ENCODE data around the gene RNF41. TPM values are rescaled to one million over a fixed set of nuclear protein-coding genes. Genes with fewer than 3 reads are reported as not detected.

Gene RNF41
- total RNA-seq, 2 donors from 2014 or later: 66.6 to 76.5 TPM

DNA sequence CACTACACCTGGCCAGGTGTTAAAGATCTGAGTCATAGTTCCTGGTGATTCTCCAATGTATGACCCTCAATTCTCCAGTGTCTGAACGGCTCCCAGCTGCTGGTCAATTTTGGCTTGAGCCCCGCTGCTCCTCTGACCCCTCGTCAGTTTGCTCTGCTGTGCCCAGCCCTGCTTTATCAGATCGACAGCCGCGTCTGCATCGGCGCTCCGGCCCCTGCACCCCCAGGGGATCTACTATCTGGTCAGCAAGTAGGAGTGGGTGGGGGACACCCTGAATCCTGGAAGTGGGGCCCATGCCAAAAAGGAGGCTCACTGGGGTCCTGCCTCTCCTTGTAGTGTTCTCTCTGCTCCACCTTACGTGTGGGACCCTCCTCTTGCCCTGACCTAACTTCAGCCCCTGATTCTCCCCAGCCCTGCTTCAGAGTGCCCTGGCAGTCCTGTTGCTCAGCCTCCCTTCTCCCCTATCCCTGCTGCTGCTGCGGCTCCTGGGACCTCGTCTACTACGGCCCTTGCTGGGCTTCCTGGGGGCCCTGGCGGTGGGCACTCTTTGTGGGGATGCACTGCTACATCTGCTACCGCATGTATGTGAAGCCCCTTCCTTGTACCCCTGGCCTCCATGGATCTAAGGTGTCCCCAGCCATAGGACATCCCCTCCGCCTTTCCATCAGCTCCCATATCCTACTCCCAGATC lies 13.2 kb upstream of the RNF41 start:
- Histone ChIP-seq H3K4me3 (no peak overlapping the region), H3K4me1 (ENCODE audit: control insufficient read depth in 1 of 2, low read depth in 2 of 2) (no peaks in the 10 kb centered on the region), H3K9me3 (no peaks in the 10 kb centered on the region), H3K36me3 (peaks cover 9% of the 10 kb centered on the region), H3K27me3 (replicated peaks; ENCODE audit: insufficient read depth) (no peaks in the 10 kb centered on the region), H3K27ac (no peak overlapping the region)
- TF ChIP-seq, protein P1, sequence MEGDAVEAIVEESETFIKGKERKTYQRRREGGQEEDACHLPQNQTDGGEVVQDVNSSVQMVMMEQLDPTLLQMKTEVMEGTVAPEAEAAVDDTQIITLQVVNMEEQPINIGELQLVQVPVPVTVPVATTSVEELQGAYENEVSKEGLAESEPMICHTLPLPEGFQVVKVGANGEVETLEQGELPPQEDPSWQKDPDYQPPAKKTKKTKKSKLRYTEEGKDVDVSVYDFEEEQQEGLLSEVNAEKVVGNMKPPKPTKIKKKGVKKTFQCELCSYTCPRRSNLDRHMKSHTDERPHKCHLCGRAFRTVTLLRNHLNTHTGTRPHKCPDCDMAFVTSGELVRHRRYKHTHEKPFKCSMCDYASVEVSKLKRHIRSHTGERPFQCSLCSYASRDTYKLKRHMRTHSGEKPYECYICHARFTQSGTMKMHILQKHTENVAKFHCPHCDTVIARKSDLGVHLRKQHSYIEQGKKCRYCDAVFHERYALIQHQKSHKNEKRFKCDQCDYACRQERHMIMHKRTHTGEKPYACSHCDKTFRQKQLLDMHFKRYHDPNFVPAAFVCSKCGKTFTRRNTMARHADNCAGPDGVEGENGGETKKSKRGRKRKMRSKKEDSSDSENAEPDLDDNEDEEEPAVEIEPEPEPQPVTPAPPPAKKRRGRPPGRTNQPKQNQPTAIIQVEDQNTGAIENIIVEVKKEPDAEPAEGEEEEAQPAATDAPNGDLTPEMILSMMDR (IDR thresholded peaks at IDR 0.05): no peak
- no peak for ATAC-seq (ENCODE audit: insufficient number of reproducible peaks, low FRiP score, low read depth)
- DNase-seq (ENCODE audit: low spot score): no peak

DNA sequence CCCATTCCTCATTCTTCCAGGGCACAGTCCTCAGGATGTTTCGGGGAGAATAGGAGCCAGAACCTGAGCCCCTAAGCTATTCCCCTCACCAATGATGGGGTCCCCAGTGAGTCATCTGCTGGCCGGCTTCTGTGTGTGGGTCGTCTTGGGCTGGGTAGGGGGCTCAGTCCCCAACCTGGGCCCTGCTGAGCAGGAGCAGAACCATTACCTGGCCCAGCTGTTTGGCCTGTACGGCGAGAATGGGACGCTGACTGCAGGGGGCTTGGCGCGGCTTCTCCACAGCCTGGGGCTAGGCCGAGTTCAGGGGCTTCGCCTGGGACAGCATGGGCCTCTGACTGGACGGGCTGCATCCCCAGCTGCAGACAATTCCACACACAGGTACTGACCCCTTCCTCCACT lies 9.5 kb upstream of the RNF41 start:
- no peaks in the 10 kb centered on the region for H3K4me1 ChIP-seq (ENCODE audit: control insufficient read depth in 1 of 2, low read depth in 2 of 2)
- no peaks in the 10 kb centered on the region for H3K36me3 ChIP-seq
- H3K4me3 ChIP-seq: no peak overlapping the region
- TF ChIP-seq, protein P1 (IDR thresholded peaks at IDR 0.05): no peak
- no peaks in the 10 kb centered on the region for H3K27me3 ChIP-seq (replicated peaks; ENCODE audit: insufficient read depth)
- H3K27ac ChIP-seq: no peak overlapping the region
- DNase-seq (ENCODE audit: low spot score) (no peak), ATAC-seq (ENCODE audit: insufficient number of reproducible peaks, low FRiP score, low read depth) (no peak)
- no peaks in the 10 kb centered on the region for H3K9me3 ChIP-seq

DNA sequence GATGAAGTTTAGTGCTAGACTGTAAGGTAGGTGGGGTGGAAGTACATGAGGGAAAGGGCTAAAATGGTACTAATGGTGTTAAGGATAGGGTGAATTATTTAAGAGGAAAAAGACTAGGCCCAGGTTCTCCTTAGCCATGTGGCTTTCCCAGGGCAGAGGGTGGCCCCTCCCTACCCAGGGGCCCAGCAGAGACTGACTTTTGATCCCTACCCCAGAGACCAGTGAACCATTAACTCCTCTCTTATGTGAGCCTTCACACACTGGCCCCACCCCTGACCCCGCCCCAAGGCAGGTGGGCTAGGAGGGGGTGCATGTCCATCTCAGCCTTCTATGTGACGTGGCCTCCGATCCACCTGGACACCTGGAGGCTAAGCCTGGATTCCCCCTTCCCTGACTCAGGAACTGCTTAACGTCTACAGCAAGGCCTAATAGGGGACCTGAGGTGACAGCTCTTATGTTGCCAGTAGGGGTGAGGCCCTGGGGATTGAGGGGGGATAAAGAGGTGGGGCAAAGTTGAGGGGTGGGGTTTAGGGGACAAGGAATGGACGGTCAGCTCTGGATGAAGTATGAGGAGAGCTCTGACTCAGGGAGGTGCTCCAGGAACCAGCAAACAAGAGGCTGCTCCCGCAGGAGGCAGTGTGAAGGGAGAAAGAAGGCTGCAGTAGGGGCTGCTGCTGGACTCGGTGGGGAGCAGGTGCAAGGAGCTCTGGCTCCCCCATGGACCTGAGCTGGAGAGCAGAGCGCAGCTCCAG lies 8.9 kb upstream of the RNF41 start:
- no peak overlapping the region for H3K27ac ChIP-seq
- no peak overlapping the region for H3K4me3 ChIP-seq
- no peaks in the 10 kb centered on the region for H3K9me3 ChIP-seq
- no peaks in the 10 kb centered on the region for H3K4me1 ChIP-seq (ENCODE audit: control insufficient read depth in 1 of 2, low read depth in 2 of 2)
- TF ChIP-seq, protein P1 (IDR thresholded peaks at IDR 0.05): no peak
- ATAC-seq (ENCODE audit: insufficient number of reproducible peaks, low FRiP score, low read depth) (no peak), DNase-seq (ENCODE audit: low spot score) (no peak)
- no peaks in the 10 kb centered on the region for H3K27me3 ChIP-seq (replicated peaks; ENCODE audit: insufficient read depth)
- H3K36me3 ChIP-seq: no peaks in the 10 kb centered on the region

DNA sequence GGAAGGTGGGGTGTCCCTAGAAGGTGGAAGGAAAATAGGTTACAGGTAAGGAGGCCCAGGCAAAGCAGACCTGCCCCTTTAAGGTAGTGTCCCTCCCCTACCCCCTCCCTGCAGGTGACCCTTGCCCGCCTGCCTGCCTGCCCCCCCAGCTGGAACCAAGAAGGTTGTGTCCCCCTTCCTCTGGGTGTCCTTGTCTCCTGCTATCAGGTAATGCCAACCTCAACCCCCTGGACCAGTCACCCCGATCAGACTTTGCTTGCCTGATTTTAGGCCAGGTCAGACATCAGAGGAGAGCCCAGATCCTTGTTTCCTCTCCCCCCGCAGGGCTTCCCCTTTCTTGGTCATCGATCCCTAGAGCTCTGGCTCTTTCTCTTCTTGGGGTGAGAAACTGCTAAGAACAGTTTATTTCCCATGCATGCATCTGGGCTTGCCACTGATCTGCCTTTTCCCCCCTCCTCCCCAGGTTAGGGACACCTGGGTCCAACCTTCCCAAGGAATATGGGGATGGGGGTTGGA lies 8.3 kb upstream of the RNF41 start, which contains the start of gene SLC39A5:
SLC39A5 (plus strand) TSS at position 136 of the 516 bp plus-strand sequence. CDS start 1,224 bp downstream, outside the sequence.
- no peak for ATAC-seq (ENCODE audit: insufficient number of reproducible peaks, low FRiP score, low read depth)

DNA sequence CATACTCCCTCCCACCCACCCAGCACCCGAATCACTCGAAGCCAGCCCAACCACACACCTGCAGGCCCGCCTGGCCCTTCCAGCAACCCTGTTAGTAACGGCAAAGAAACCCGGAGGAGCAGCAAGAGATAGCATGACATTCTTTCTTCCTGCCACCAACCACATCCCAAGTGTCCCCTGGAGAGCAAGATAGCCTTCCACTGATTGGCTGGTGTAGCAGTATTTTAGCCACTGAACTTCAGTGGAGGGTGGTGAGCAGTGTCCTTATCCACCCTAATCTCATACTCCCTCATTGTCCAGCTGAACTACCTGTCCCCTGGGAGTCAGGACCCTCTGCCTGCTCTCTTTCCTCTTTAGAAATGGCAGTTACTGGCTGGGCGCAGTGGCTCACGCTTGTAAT lies 7.4 kb upstream of the RNF41 start:
- Histone ChIP-seq H3K27ac (no peak overlapping the region), H3K4me3 (no peak overlapping the region), H3K27me3 (replicated peaks; ENCODE audit: insufficient read depth) (no peaks in the 10 kb centered on the region), H3K36me3 (no peaks in the 10 kb centered on the region), H3K9me3 (no peaks in the 10 kb centered on the region), H3K4me1 (ENCODE audit: control insufficient read depth in 1 of 2, low read depth in 2 of 2) (peaks cover 0 to 11% of the 10 kb centered on the region in 2 donors)
- TF ChIP-seq, protein P1 (IDR thresholded peaks at IDR 0.05): no peak
- no peak for DNase-seq (ENCODE audit: low spot score)
- ATAC-seq (ENCODE audit: insufficient number of reproducible peaks, low FRiP score, low read depth): no peak

More for the DNA sequence above, 8.3 kb upstream of the RNF41 start, which contains the start of gene SLC39A5:
- TF ChIP-seq, protein P1 (IDR thresholded peaks at IDR 0.05): no peak
- Histone ChIP-seq H3K9me3 (no peaks in the 10 kb centered on the region), H3K4me1 (ENCODE audit: control insufficient read depth in 1 of 2, low read depth in 2 of 2) (peaks cover 0 to 6% of the 10 kb centered on the region in 2 donors), H3K36me3 (no peaks in the 10 kb centered on the region), H3K27me3 (replicated peaks; ENCODE audit: insufficient read depth) (no peaks in the 10 kb centered on the region), H3K27ac (no peak within 1 kb of the TSS), H3K4me3 (no peak within 1 kb of the TSS)
- no peak for DNase-seq (ENCODE audit: low spot score)
